Measurements from ENCODE around the gene NUDT15.
"Not testable (repeated sequence)": the region's sequence is repeated elsewhere in the genome, so short reads cannot be mapped to it uniquely, and the experiment has no call there.

The NUDT15 gene

GRCh38 chr13:48037346-48038173, at the start of gene NUDT15:
Gene NUDT15, plus strand, starts transcription at chr13:48037726. Its CDS starts 21 bp downstream, at chr13:48037747.
- peak; percentile 90 for DNase-seq (ENCODE audit: extremely low read depth in 1 of 2, low read depth in 1 of 2)

GRCh38 chr13:47990427-47990826, 47.1 kb upstream of the NUDT15 start:
- no peak for DNase-seq (ENCODE audit: extremely low read depth in 1 of 2, low read depth in 1 of 2)

GRCh38 chr13:47990920-47991466, 46.5 kb upstream of the NUDT15 start:
- no peak for DNase-seq (ENCODE audit: extremely low read depth in 1 of 2, low read depth in 1 of 2)

- DNase-seq (ENCODE audit: extremely low read depth in 1 of 2, low read depth in 1 of 2), result no peak
Observed at GRCh38 chr13:47991859-47992258, 45.7 kb upstream of the NUDT15 start.

GRCh38 chr13:47997384-47997783, 40.1 kb upstream of the NUDT15 start:
- no peak for DNase-seq (ENCODE audit: extremely low read depth in 1 of 2, low read depth in 1 of 2)

GRCh38 chr13:47999973-48000372, 37.6 kb upstream of the NUDT15 start:
- no peak for DNase-seq (ENCODE audit: extremely low read depth in 1 of 2, low read depth in 1 of 2)

- no peak for DNase-seq (ENCODE audit: extremely low read depth in 1 of 2, low read depth in 1 of 2)
Observed at GRCh38 chr13:48000559-48001113, 36.9 kb upstream of the NUDT15 start.

GRCh38 chr13:48001114-48001881, 36.2 kb upstream of the NUDT15 start, which contains the start of gene SUCLA2:
Gene SUCLA2, minus strand, starts transcription at chr13:48001273. Its CDS starts 4 bp downstream, at chr13:48001269.
- peak; percentile 87 to 90 for DNase-seq (ENCODE audit: extremely low read depth in 1 of 2, low read depth in 1 of 2)

GRCh38 chr13:48001999-48002398, 35.5 kb upstream of the NUDT15 start:
- DNase-seq (ENCODE audit: extremely low read depth in 1 of 2, low read depth in 1 of 2), result not testable (repeated sequence)

GRCh38 chr13:48004201-48004600, 33.3 kb upstream of the NUDT15 start:
- DNase-seq (ENCODE audit: extremely low read depth in 1 of 2, low read depth in 1 of 2), result no peak

GRCh38 chr13:48006396-48006795, 31.1 kb upstream of the NUDT15 start:
- DNase-seq (ENCODE audit: extremely low read depth in 1 of 2, low read depth in 1 of 2), result no peak

GRCh38 chr13:48009284-48009683, 28.2 kb upstream of the NUDT15 start:
- DNase-seq (ENCODE audit: extremely low read depth in 1 of 2, low read depth in 1 of 2), result no peak

GRCh38 chr13:48010698-48011097, 26.8 kb upstream of the NUDT15 start:
- DNase-seq (ENCODE audit: extremely low read depth in 1 of 2, low read depth in 1 of 2), result no peak

- DNase-seq (ENCODE audit: extremely low read depth in 1 of 2, low read depth in 1 of 2), result no peak
Observed at GRCh38 chr13:48012668-48013067, 24.9 kb upstream of the NUDT15 start.

- no peak for DNase-seq (ENCODE audit: extremely low read depth in 1 of 2, low read depth in 1 of 2)
Observed at GRCh38 chr13:48014359-48014758, 23.2 kb upstream of the NUDT15 start.

- DNase-seq (ENCODE audit: extremely low read depth in 1 of 2, low read depth in 1 of 2), result no peak
Observed at GRCh38 chr13:48018637-48019036, 18.9 kb upstream of the NUDT15 start.

GRCh38 chr13:48019796-48020195, 17.7 kb upstream of the NUDT15 start:
- no peak for DNase-seq (ENCODE audit: extremely low read depth in 1 of 2, low read depth in 1 of 2)

GRCh38 chr13:48028066-48028465, 9.5 kb upstream of the NUDT15 start:
- DNase-seq (ENCODE audit: extremely low read depth in 1 of 2, low read depth in 1 of 2), result no peak

- DNase-seq (ENCODE audit: extremely low read depth in 1 of 2, low read depth in 1 of 2), result no peak
Observed at GRCh38 chr13:48029859-48030258, 7.7 kb upstream of the NUDT15 start.

GRCh38 chr13:48038761-48039160, 1.2 kb downstream of the NUDT15 start:
- no peak for DNase-seq (ENCODE audit: extremely low read depth in 1 of 2, low read depth in 1 of 2)

GRCh38 chr13:48040049-48040448, 2.5 kb downstream of the NUDT15 start:
- DNase-seq (ENCODE audit: extremely low read depth in 1 of 2, low read depth in 1 of 2), result no peak

All from stimulated activated CD8-positive, alpha-beta memory T cell treated with anti-CD3 and anti-CD28 coated beads, Interleukin-7, amount 100 ng/mL, for 48 hours (primary cell).